Measurements from ENCODE around the gene ZNHIT3.
"Not testable (repeated sequence)": the region's sequence is repeated elsewhere in the genome, so short reads cannot be mapped to it uniquely, and the experiment has no call there.

Gene ZNHIT3

DNA sequence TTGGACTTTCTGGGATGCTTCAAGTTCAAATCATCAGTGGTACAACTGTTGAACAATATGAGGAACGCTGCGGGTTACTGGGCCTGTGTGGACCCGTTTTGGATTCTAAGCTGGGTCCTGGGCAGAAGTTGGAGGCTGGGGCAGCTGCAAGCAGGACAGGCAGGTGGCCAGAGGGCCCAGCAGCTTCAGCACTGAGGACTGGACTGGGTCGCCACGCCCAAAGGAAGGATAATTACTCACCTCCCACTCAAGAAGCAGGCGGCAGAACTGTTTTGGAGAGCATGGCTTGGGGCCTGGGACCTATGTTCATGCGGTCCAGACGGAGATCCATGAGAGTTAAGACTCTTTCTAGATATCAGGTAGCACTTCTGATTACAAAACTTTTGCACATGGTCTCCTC, 1.5 kb upstream of the ZNHIT3 start:
- no peak for DNase-seq

DNA sequence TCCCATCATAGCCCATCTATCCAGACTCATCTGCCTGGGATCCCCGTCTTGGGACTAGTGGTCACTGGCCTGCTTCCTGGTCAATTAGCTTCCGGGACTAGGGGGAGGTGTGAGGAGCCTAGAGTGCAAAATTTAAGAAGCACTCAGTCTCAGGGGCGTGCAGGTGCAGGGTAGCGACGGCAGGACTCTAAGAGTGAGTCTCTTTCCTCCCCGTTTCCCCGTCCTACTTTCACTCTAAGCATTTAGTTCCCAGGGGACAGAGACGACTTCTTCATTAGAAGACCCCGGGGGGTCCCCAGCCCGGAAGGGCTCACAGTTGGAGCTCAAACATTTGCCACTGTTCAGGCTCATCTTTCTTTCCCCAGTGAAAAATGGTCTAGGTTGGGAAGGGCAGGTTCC, 677 bp upstream of the ZNHIT3 start:
- DNase-seq, result no peak

DNA sequence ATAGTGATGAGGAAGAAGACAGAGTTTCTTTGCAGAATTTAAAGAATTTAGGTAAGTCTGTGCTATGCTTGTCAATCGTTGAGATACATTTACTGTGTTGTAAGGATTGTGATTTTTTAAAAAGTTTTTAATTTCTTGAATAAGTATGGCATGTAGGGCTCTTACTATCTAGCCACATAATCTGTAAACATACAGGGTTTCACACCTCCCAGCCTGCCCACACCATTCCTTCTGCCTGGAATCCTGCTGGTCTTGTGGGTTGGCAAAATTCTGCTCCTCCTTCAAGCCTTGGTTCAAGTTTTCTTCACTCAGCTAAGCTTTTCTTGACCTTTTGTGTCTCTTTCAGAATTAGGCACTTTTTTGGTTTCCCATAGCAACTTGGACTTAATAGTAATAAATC, 7.5 kb downstream of the ZNHIT3 start:
- no peak for DNase-seq

DNA sequence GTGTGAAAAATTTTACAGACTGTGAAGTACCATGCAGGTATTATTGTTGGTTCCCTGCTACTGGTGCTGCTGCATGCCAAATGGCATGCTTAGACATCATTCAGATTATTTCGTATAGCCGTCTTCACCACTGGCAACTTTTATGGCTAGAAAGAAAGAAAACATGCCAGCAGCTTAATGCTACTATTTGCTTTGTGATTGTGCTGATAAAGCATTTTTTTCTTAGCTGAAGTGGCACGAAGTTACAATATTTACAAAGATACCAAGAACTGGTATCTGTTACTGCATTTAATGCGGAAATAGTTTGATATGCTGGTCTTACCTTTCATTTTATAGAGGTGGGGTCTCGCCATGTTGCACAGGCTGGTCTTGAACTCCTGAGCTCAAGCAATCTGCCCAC, 8.2 kb downstream of the ZNHIT3 start:
- no peak for DNase-seq

DNA sequence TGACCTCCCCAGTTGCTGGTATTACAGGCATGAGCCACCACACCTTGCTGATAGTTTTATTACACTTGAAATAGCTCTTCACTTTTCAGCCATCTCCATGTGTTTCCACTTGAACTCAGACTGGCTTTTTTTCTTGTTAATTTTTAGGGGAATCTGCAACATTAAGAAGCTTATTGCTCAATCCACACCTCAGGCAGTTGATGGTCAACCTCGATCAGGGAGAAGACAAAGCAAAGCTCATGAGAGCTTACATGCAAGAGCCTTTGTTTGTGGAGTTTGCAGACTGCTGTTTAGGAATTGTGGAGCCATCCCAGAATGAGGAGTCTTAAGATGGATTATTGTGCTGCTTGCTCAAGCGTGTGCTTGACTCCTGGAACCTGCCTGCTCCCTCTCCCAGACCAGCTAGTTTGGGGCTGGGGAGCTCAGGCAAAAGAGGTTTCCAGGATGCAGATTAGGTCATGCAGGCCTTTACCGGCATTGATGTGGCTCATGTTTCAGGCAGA, 8.6 kb downstream of the ZNHIT3 start:
- DNase-seq, result no peak

DNA sequence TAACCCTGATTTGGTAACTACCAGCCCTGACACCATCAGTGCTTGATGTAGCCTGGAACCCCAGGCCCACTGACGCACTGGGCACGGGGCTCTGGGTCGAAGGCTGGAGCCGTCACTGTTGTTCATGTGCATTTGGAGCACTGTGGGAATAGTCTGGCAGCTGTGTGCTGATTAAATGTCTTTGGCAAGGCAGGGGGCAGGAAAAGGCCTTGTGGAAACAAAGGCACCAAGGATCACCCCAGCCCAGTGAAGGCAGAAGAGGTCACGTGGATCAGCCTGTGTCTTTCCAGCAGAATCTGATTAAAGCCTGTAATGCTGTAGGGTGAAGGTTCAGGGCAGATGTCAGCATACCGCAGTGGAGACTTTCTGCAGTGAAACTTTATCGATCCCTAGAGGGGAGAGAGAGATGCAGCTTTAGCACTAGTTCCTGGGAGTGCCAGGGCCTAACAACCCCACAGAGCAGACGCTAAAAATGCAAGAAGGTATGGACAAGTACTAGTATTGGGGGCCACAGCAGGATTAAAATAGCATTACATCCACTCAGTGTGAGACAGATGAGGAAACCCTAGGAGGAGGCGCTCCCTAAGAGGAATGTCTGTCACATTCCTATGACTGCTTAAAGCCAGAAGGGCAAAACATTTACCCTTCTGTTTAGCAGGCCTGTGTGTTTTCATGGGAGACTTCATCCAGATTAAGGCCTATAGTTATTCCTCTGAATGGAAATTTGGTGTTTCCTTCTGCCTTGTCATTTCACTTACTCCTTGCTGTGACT, 9.7 kb downstream of the ZNHIT3 start:
- no peak for DNase-seq

DNA sequence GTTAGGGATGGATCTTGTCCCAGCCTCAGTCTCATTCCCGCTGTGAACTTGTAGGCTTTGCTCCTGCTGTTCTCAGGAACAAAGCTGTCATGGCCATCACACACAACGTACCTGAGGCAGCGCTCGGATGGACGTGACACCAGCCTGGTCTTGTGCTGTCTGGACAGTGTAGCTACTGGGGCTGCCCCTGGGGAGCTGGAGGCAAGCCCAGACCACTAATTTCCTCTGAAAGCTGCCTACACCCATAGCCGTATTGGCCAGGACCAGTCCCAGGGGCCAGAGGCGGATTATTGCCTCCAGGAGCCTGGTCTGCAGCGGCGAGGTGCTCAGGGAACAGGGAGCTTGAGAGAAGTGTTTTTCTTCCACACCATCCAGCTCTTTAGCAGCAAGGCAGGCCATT, 11.7 kb downstream of the ZNHIT3 start:
- DNase-seq, result no peak

DNA sequence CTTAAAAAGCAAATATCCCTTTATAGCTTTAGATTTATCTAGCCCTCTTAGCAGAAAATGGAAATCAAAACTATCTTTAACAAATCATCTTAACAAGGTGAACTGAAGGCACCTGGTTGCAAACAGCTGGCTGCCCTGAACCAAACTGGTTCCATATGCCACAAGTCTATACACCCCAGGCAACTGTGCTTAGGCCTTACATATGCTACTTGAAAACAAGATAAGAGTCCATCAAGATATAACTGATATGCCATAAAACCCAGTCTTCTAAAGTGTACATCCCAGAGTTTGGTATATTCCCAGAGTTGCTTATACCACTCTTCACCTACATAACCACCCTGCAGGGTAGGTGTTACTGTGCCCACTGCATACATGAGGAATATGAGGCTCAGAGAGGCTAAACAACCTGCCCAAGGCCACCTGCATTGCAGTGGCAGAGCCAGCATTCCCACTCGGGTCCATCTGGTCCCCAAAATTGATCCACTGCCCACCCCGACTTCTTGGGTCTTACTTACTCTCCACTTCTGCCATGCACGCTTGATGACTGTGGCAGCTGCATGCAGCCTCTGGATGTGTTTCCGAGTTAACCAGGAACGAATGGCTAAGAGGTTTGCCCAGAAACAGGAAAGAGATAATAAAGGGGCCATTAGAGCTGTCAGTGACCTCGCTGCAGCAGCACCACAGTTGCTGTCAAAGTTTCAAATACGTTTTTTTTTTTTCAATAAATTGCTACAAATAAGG, 12.2 kb downstream of the ZNHIT3 start:
- DNase-seq, result no peak

DNA sequence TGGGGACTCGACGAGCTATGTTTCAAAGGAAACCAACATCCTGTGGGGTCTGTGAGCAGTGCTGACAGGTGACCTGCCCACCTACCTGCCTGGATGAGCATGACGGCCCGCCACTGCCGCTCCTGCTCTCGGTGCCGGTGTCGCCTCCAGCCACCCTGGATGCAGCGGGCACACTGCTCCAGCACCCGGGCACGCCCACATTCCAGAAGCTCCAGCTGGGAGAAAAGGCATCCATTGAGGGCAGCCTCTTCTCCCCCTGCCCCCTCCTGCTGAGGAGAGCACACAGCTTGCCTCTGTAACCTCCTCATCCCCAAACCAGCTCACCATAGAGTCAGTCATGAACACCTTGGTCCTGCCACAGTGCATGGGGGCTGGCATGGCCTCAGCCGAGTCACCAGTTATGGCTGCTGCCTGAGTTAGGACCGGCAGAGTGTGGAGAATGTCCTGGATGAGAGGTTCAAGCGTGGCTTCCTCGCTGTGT, 14.3 kb downstream of the ZNHIT3 start:
- no peak for DNase-seq

DNA sequence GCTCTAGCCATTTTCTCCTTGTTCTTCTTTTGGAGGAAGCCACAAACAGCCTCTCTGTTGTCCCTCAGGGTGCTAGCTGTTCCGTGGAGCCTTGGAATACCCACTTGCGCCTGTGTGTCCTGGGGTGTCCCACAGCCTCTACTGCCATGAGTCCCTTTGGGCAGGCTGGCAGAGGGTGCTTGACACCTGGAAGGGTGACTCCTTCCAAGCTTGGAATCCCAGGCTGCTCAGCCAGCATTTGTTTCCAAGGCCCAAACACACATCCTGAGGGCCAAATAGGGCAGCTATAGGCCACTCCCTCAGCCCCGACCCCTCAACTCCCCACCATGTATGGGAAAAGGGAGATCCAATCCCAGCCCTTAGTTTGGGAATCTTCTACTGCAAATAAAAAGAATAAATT, 14.9 kb downstream of the ZNHIT3 start:
- DNase-seq, result no peak

DNA sequence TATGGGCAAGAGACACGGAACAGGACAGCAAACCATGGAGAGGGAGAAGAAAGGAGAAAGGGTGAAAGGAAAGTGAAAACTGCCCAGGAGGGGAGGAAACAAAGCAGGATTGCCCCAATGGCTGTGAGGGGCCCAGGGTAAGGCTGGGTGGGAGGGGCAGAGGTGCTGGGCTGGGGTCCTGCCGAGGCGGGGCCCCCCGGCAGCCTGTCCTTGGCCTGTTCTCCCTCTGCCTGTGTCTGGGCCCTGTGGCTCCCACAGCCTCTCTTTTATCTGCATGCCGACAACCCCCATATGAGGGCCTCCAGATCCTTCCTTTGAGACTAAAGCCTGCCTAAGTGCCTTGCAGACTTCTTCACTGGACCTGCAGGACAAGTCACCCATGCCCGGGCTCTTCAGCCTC, 15.5 kb downstream of the ZNHIT3 start:
- no peak for DNase-seq

DNA sequence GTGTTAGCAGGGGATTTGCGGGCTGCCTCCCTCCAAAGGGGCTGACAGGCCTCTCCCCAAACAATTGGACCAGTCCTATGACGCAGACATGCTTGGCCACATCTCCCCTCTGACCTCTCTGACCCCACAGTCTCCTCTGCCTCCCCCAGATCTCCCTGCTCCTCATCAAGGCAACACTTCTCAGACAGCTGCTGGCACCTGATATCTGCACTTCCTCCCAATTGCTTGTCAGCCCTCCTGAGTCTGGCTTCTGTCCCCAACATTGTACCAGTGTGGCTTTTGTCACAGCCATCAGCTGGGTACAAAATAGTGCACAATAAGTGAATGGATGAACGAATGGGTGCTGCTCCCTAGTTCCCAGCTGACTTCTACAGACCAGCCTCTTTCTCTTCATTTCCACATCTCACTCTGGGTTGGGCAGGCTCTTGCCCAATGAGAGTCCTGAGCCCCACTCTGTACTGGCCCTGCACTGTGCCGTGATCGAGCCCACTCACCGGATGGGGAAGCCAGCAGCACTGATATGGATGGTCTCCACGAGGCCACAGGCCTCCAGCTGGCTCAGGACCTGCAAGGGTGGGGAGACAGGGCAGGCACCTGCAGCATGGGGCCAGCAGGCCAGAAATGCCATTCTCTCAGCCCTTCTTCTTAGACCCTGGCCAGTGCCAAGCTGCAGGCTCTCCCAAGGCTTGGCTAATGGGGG, 17.1 kb downstream of the ZNHIT3 start:
- DNase-seq, result no peak

DNA sequence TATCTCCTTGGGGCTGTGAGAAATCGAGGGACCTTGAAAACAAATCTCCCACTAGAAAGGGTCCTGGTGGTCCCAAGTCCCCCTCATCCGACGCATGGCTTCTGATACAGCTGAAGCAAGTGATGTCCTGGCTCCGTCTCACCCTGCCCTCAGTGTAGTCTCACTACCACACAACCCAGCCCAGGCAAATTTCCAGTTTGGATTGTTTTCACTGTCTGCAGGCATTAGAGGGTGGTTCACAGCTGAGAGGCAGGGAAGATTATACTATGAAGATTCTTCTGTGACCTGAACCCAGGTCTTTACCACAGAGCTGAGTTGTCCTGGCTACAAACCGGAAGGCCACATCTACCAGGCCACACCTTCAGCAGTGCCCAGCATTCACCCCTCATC, 17.7 kb downstream of the ZNHIT3 start:
- no peak for DNase-seq

DNA sequence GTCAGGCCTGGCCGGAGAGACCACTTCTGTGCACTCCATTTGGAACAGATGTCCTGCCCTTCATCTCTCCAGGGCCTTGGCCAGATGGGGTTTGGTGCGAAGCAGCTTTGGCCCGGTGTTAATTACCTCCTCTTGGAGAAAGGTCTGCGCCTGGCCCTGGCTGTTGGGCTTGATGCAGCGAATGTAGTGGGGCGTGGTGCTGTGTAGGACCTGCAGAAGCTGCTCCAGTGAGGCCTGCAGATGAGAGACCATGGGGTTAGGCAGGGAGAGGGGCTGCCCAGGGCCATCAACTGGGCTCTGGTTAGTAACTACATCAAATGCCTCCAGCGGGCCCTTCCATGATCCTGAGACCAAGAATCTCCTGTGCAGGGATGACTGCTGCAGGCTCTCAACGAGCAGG, 18.7 kb downstream of the ZNHIT3 start:
- DNase-seq, result no peak

DNA sequence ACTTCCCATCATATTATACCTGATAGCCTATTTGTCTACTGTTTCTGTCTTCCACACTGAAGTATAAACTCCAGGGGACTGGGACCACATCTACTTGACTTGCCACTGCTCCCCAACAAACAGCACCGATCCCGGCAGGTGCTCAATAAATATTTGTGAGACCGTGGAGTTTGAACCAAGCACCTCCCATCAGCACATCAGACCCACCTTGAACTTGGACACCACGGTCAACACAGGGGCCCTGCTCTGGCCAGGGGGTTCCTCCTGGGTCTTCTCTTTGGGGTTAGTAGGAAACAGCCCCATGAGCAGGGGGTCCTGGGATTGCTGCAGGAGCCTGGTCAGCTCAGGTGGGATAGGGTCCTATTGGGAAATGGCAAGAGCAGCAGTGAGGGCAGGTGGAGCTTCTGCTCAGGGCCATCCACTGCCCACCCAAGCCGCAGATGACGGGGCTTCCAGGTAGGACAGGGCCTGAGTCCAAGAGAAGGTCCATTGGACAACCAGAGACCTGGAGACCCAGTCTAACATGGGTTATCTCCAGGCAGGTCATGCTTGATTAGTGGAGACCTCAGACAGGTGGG, 19.9 kb downstream of the ZNHIT3 start:
- DNase-seq, result no peak

DNA sequence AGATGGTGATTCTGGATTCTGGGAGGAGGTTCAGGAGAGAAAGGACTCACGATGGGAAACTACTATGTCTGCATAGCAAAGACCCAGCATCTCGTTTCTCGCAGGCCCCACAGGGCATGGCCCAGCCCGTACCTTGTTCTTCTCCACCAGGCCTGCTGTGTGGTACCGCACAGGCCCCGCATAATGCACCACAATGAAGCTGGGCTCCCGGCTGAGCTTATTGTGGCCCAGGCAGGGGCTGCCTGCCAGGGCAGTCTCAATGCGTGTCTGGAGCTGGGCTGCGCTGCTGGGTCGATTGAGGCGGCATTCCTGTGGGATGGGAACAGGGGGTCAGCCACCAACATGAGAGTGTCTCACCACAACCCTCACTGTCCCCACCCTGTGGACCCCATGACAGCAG, 20.4 kb downstream of the ZNHIT3 start:
- no peak for DNase-seq

DNA sequence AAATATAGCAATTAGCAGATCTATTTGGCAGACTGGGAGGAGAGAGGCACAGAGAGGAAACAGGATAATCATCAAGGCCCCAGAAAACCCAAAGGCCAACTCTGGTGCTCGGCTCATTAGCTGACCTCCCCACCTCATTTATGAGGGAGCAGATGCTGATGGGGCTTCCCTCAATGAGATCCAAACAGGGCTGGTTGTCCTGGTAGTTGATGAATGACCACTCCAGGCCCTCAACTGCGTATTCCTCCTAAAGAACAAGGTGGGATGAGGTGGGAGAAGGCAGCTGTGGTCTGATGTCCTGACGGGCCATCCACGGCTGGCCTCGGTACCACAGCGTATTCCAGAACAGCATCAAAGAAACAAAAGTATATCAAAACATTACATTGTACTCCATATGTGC, 20.8 kb downstream of the ZNHIT3 start:
- no peak for DNase-seq

DNA sequence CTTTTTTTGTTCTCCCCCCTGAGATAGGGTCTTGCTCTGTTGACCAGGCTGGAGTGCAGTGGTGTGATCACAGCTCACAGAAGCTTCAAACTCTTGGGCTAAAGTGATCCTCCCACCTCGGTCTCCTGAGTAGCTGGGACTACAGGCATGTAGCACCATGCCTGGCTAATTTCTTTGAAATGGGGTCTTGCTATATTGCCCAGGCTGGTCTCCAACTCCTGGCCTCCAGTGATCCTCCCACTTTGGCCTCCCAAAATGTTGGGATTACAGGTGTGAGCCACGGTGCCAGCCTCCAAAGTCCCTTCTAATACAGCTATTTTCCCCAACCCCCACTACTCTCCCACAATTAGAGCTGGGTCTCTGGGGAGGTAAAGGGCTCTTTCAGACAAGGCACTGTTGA, 22.0 kb downstream of the ZNHIT3 start:
- not testable (repeated sequence) for DNase-seq

DNA sequence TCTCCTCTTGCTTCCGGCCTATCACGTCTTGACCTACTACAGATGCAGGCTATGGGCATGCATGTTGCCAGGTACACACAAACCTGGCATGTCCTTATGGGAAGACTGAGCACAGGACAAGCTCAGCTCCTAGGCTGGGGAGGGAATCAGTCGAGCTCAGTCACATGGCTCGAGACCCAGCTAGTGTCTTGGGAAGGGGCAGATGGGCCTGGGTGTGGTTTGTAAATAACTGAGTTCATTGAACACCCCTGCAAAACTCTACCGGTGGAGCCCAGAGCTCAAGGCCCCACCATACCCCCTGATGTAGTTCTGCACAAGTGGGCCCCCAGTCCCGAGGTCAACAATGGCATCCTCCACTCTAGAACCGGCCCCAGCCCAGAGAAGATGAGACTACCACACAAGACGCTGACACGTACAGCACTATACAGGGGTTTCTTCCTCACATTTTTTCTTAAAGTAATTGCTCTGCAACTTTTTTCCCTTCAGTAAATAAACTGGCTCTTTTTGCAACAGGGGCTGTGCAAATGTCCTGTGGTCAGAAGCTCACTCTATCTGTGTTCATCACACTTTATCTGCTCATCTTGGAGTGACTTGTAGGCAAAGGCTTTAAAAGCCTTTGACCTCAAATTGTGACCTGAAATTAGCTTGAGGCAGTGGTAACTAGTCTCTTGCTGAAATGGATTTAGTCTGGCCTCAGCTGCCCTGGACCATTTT, 22.9 kb downstream of the ZNHIT3 start:
- no peak for DNase-seq

DNA sequence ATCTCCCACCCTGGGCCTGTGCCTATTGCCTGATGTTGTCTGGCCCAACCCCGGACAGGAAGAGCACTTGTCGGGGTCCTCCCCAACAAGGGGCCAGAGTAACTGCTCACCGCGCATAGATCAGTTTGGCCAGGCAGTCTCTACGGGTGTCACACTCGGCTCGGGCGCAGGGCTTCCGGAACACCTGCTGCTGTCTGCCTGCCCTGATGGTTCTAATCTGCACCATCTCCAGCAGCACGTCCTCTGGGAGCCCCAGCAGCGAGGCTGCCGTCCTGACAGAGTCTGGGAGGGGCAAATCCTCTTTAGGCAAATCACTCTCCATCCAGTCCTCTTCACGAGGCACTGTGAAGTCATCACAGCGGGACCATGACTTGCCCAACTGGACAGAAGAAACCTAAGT, 24.2 kb downstream of the ZNHIT3 start:
- no peak for DNase-seq

DNA sequence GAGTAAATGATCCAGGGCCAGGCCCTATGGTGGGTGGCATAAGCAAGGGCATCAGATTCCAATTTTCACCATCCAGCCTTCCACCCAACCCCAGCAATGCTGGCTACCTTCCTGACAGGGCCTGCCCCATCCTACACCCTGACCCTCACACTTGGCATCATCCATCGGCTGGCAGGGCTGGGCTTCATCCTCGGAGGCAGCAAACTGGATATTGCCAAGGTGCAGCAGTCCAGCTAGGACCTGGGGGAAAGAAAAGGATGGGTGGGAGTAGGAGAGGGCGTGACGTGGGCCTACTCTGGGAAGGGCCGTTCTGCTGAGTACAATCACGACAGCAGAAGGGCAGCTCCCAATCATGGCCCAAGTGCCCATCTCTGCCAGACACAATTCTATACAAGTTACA, 24.7 kb downstream of the ZNHIT3 start:
- DNase-seq, result no peak

DNA sequence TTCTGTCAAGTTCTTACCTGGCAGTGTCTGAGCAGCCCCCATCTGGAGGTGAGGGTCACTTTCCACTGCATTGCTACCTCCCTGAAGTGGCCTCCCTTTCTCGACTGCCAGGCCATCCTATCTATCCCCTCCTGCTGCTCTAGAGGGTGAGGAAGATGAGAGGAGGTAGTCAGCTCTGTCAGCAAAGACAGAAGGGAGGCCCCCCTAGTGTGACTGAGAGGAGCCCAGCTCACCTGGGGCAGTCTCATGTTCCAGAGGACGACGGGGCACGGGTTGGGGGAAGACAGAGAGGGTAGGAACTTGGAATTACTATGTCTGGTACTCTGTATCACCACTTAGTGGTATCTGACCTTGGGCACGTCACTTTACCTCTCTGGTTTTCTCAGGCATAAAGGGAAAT, 26.2 kb downstream of the ZNHIT3 start:
- no peak for DNase-seq

DNA sequence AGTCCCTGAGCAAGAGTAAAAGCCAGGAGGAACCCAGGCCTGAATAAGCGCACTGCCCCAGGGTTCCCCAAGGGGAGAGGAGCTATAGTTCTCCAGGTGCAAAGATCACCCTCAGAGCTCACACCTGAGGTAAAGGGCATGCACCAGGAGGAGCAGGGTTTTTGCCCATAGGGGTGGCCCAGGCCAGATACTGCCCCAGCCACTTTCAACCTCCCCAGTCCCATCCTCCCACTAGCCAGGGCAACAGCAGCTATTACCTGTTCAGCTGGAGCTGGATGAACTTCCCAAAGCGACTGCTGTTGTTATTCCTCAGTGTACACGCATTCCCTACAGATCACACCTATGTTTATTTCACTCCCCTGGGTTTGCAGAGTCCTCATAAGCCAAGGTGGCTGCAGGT, 28.4 kb downstream of the ZNHIT3 start:
- DNase-seq, result no peak

All from amniotic stem cell (primary cell).